GM21576 (cell line): Measurements from ENCODE around the gene REXO5.

ENCODE experiments used
- ATAC-seq: cut with Tn5 transposase; IDR thresholded peaks from one replicate; pipeline ENCODE4 v1.9.1; 2021; ENCODE audit warnings: mild to moderate bottlenecking, moderate library complexity; ENCODE audit not compliant: unreplicated experiment

Gene REXO5

GRCh38 chr16:20870122-20870820, 63.9 kb downstream of the REXO5 start:
- no peak for ATAC-seq

- ATAC-seq, result no peak
Measured at GRCh38 chr16:20871258-20871657, 64.9 kb downstream of the REXO5 start.

- ATAC-seq, result no peak
Measured at GRCh38 chr16:20871941-20872815, 65.9 kb downstream of the REXO5 start.

- no peak for ATAC-seq
Measured at GRCh38 chr16:20873331-20873730, 67.0 kb downstream of the REXO5 start.

GRCh38 chr16:20874088-20874581, 67.8 kb downstream of the REXO5 start:
- no peak for ATAC-seq

GRCh38 chr16:20875355-20875650, 69.0 kb downstream of the REXO5 start:
- no peak for ATAC-seq

- ATAC-seq, result no peak
Measured at GRCh38 chr16:20878682-20879147, 72.4 kb downstream of the REXO5 start.

GRCh38 chr16:20879175-20880040, 73.1 kb downstream of the REXO5 start:
- peak; percentile 33 for ATAC-seq

- no peak for ATAC-seq
Measured at GRCh38 chr16:20880867-20881502, 74.7 kb downstream of the REXO5 start.

GRCh38 chr16:20881503-20881878, 75.2 kb downstream of the REXO5 start:
- ATAC-seq, result no peak

- no peak for ATAC-seq
Measured at GRCh38 chr16:20883554-20884239, 77.4 kb downstream of the REXO5 start.

- ATAC-seq, result no peak
Measured at GRCh38 chr16:20884240-20884556, 77.9 kb downstream of the REXO5 start.

GRCh38 chr16:20886320-20886719, 80.0 kb downstream of the REXO5 start:
- no peak for ATAC-seq

GRCh38 chr16:20887207-20887606, 80.9 kb downstream of the REXO5 start:
- ATAC-seq, result no peak

GRCh38 chr16:20889625-20890275, 83.4 kb downstream of the REXO5 start:
- no peak for ATAC-seq

GRCh38 chr16:20894388-20894787, 88.1 kb downstream of the REXO5 start:
- no peak for ATAC-seq

- no peak for ATAC-seq
Measured at GRCh38 chr16:20897253-20897897, 91.0 kb downstream of the REXO5 start.

- no peak for ATAC-seq
Measured at GRCh38 chr16:20897922-20898321, 91.6 kb downstream of the REXO5 start.

- no peak for ATAC-seq
Measured at GRCh38 chr16:20899071-20899470, 92.7 kb downstream of the REXO5 start.
